GM19324 (cell line): ENCODE measurements around the gene FUZ.
"Not testable (repeated sequence)": the region's sequence is repeated elsewhere in the genome, so short reads cannot be mapped to it uniquely, and the experiment has no call there.

Experiments
- ATAC-seq: cut with Tn5 transposase; IDR thresholded peaks from one replicate; pipeline ENCODE4 v1.9.1; 2021; ENCODE audit warnings: mild to moderate bottlenecking, moderate library complexity; ENCODE audit not compliant: unreplicated experiment, low FRiP score

The FUZ gene

GRCh38 chr19:49835562-49835961 lies 22.5 kb upstream of the FUZ start:
- no peak for ATAC-seq

GRCh38 chr19:49833599-49833998 lies 20.5 kb upstream of the FUZ start:
- ATAC-seq: no peak

GRCh38 chr19:49832556-49832955 lies 19.5 kb upstream of the FUZ start:
- ATAC-seq: no peak

- ATAC-seq: no peak
Observed at GRCh38 chr19:49831592-49831991, 18.5 kb upstream of the FUZ start.

GRCh38 chr19:49830766-49831165 lies 17.7 kb upstream of the FUZ start:
- no peak for ATAC-seq

- no peak for ATAC-seq
Observed at GRCh38 chr19:49829721-49830120, 16.6 kb upstream of the FUZ start.

- ATAC-seq: no peak
Observed at GRCh38 chr19:49829200-49829599, 16.1 kb upstream of the FUZ start.

GRCh38 chr19:49827034-49827433 lies 13.9 kb upstream of the FUZ start:
- no peak for ATAC-seq

- ATAC-seq: no peak
Observed at GRCh38 chr19:49824662-49825061, 11.6 kb upstream of the FUZ start.

- ATAC-seq: no peak
Observed at GRCh38 chr19:49823472-49823871, 10.4 kb upstream of the FUZ start.

GRCh38 chr19:49820125-49820524 lies 7.0 kb upstream of the FUZ start:
- ATAC-seq: no peak

- not testable (repeated sequence) for ATAC-seq
Observed at GRCh38 chr19:49819452-49820115, 6.5 kb upstream of the FUZ start.

GRCh38 chr19:49818649-49819370 lies 5.7 kb upstream of the FUZ start:
- ATAC-seq: no peak

GRCh38 chr19:49817964-49818648 lies 5.0 kb upstream of the FUZ start, which contains the start of gene MED25:
Gene MED25 (plus strand): TSS chr19:49818289. CDS start chr19:49818342, 53 bp downstream.
- ATAC-seq: peak; percentile 83

- ATAC-seq: no peak
Observed at GRCh38 chr19:49816590-49816989, 3.5 kb upstream of the FUZ start.

GRCh38 chr19:49814010-49814409 lies 918 bp upstream of the FUZ start:
- no peak for ATAC-seq

- no peak for ATAC-seq
Observed at GRCh38 chr19:49812452-49812996, 568 bp downstream of the FUZ start.

GRCh38 chr19:49811328-49811727 lies 1.8 kb downstream of the FUZ start:
- no peak for ATAC-seq

GRCh38 chr19:49809941-49810389 lies 3.1 kb downstream of the FUZ start:
- no peak for ATAC-seq

- ATAC-seq: no peak
Observed at GRCh38 chr19:49809160-49809940, 3.7 kb downstream of the FUZ start.
